SIG-M5 (cell line): ENCODE data around the gene APOL1.

Experiments used
- DNase-seq: peaks from one replicate; lab custom pipeline; 2025; lab: John Stamatoyannopoulos, UW

APOL1 gene

GRCh38 chr22:36293606-36294292, 40.8 kb downstream of the APOL1 start:
- DNase-seq: no peak

- DNase-seq: no peak
These were observed 41.3 kb downstream of the APOL1 start for GRCh38 chr22:36294293-36294620.

- no peak for DNase-seq
These were observed 41.9 kb downstream of the APOL1 start for GRCh38 chr22:36294801-36295200.

GRCh38 chr22:36295247-36295646, 42.3 kb downstream of the APOL1 start:
- DNase-seq: no peak

- DNase-seq: no peak
These were observed 43.8 kb downstream of the APOL1 start for GRCh38 chr22:36296690-36297089.

GRCh38 chr22:36297568-36297967, 44.6 kb downstream of the APOL1 start:
- no peak for DNase-seq

- no peak for DNase-seq
These were observed 45.2 kb downstream of the APOL1 start for GRCh38 chr22:36298118-36298517.

- DNase-seq: no peak
These were observed 45.7 kb downstream of the APOL1 start for GRCh38 chr22:36298601-36299000.

- no peak for DNase-seq
These were observed 46.4 kb downstream of the APOL1 start for GRCh38 chr22:36299295-36299694.

GRCh38 chr22:36299911-36300310, 47.0 kb downstream of the APOL1 start:
- DNase-seq: no peak

GRCh38 chr22:36300396-36301212, 47.7 kb downstream of the APOL1 start:
- DNase-seq: no peak

- no peak for DNase-seq
These were observed 48.5 kb downstream of the APOL1 start for GRCh38 chr22:36301384-36301828.

GRCh38 chr22:36301851-36302250, 48.9 kb downstream of the APOL1 start:
- no peak for DNase-seq

- DNase-seq: no peak
These were observed 49.6 kb downstream of the APOL1 start for GRCh38 chr22:36302439-36303114.

- DNase-seq: no peak
These were observed 50.2 kb downstream of the APOL1 start for GRCh38 chr22:36303115-36303467.

- DNase-seq: no peak
These were observed 50.9 kb downstream of the APOL1 start for GRCh38 chr22:36303874-36304273.

GRCh38 chr22:36304429-36304828, 51.5 kb downstream of the APOL1 start:
- DNase-seq: no peak

GRCh38 chr22:36305813-36306212, 52.9 kb downstream of the APOL1 start:
- no peak for DNase-seq

GRCh38 chr22:36306227-36306626, 53.3 kb downstream of the APOL1 start:
- no peak for DNase-seq

GRCh38 chr22:36308880-36309279, 55.9 kb downstream of the APOL1 start:
- DNase-seq: no peak

- DNase-seq: no peak
These were observed 58.6 kb downstream of the APOL1 start for GRCh38 chr22:36311386-36312085.

- no peak for DNase-seq
These were observed 62.4 kb downstream of the APOL1 start for GRCh38 chr22:36315325-36315724.
